Ishikawa (cell line): ENCODE measurements around the gene MRPL11.
A peak's percentile ranks its signal among the peaks of the same experiment; 100 is the strongest.

ENCODE experiments used
- CEBPB ChIP-seq: IDR thresholded peaks from 2 replicates; pipeline ENCODE4 v1.6.1; 2012
- CREB1 ChIP-seq: IDR thresholded peaks from 2 replicates; pipeline ENCODE4 v1.6.1; 2012; ENCODE audit warnings: low read depth
- EGR1 ChIP-seq: IDR thresholded peaks from 2 replicates; pipeline ENCODE4 v1.6.1; 2012
- EP300 ChIP-seq: IDR thresholded peaks from 2 replicates; pipeline ENCODE4 v1.6.1; 2012; ENCODE audit warnings: borderline replicate concordance
- FOXM1 ChIP-seq: IDR thresholded peaks from 2 replicates; pipeline ENCODE4 v1.6.1; 2012; ENCODE audit warnings: low read depth, borderline replicate concordance
- NFIC ChIP-seq: IDR thresholded peaks from 2 replicates; pipeline ENCODE4 v1.6.1; 2012
- RAD21 ChIP-seq: IDR thresholded peaks from 2 replicates; pipeline ENCODE4 v1.6.1; 2012; ENCODE audit warnings: low read depth
- REST ChIP-seq: IDR thresholded peaks from 2 replicates; pipeline ENCODE4 v1.6.1; 2012; ENCODE audit warnings: low read depth, mild to moderate bottlenecking
- TAF1 ChIP-seq: IDR thresholded peaks from 2 replicates; pipeline ENCODE4 v1.6.1; 2012; ENCODE audit warnings: low read depth, mild to moderate bottlenecking
- TCF12 ChIP-seq: IDR thresholded peaks from 2 replicates; pipeline ENCODE4 v1.6.1; 2012; ENCODE audit warnings: low read depth
- TEAD4 ChIP-seq: IDR thresholded peaks from 2 replicates; pipeline ENCODE4 v1.6.1; 2012
- USF1 ChIP-seq: IDR thresholded peaks from 2 replicates; pipeline ENCODE4 v1.6.1; 2012
- YY1 ChIP-seq: IDR thresholded peaks from 2 replicates; pipeline ENCODE4 v1.6.1; 2012; ENCODE audit warnings: low read depth
- ZBTB7A ChIP-seq: IDR thresholded peaks from 2 replicates; pipeline ENCODE4 v1.6.1; 2012; ENCODE audit warnings: low read depth
- TF ChIP-seq, protein P1 (sequence below): IDR thresholded peaks from 2 replicates; pipeline ENCODE4 v1.6.1; 2012

The MRPL11 gene

GRCh38 chr11:66429983-66430602 lies 8.6 kb downstream of the MRPL11 start:
- peak; percentile 81 for TF ChIP-seq RAD21
- no peak for TF ChIP-seq ZBTB7A

DNA sequence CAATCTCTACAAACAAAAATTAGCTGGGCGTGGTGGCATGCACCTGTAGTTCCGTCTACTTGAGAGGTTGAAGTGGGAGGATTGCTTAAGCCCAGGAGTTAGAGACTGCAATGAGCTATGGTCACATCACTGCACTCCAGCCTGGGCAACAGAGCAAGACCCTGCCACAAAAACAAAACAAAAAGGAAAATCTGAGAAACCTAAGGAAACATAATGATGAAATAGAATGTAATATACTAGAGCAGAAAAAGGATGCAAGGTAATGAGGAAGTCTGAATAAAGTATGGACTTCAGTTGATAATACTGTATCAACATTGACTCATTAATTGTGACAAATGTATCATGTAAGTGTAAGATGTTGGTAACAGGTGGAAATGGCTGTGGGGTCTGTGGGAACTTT lies 9.7 kb downstream of the MRPL11 start:
- no peak for TF ChIP-seq EP300
- TF ChIP-seq FOXM1 = no peak
- no peak for TF ChIP-seq TAF1
- TF ChIP-seq, protein P1, sequence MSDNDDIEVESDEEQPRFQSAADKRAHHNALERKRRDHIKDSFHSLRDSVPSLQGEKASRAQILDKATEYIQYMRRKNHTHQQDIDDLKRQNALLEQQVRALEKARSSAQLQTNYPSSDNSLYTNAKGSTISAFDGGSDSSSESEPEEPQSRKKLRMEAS = no peak
- TF ChIP-seq NFIC = no peak
- no peak for TF ChIP-seq USF1
- TF ChIP-seq YY1 = no peak
- TF ChIP-seq ZBTB7A = no peak
- no peak for TF ChIP-seq TEAD4
- no peak for TF ChIP-seq CEBPB
- no peak for TF ChIP-seq CREB1
- TF ChIP-seq REST = no peak
- no peak for TF ChIP-seq TCF12
- TF ChIP-seq RAD21 = no peak

GRCh38 chr11:66426314-66426713 lies 12.3 kb downstream of the MRPL11 start:
- TF ChIP-seq NFIC = no peak
- no peak for TF ChIP-seq CEBPB
- no peak for TF ChIP-seq EGR1

DNA sequence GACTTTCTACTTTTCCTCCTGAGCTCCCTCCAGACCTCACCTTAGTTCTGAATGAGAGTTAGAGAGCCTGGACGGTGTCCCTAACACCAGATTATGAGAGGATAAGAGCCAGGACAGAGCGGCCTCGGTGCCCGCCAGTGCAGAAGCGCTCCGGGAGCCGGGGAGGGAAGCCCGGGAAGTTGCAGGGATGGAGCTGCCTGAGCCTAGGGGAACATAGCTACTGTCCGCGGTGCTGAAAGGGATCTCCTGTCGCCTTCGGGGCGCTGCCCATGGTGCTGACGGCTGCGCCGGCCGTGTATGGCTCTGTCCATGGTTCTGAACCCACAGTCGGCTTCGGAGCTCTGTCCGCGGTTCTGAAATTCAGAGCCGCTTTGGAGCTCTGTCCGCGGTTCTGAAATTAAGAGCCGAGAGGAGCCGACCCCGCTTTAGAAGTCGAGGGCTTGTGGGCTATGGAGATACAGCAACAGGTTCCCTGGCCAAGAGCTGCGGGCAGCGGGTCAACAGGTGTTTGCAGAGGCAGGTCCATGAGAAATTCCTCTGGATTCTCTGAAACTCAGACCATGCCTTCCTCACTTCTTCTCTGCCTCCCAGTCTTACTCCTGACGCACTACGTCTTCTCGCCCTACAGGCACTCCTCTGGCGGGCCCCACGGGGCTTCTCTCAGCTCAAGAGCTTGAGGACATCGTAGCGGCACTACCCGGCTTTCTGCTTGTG lies 17.0 kb downstream of the MRPL11 start:
- TF ChIP-seq TCF12 = peak; percentile 65
- TF ChIP-seq CREB1 = 0 out of 2 replicates have a peak, but pooled peaks have one; percentile 28
- TF ChIP-seq TEAD4 = peak; percentile 76
- no peak for TF ChIP-seq ZBTB7A
- TF ChIP-seq FOXM1 = no peak
- peak; percentile 72 for TF ChIP-seq YY1
- TF ChIP-seq EP300 = peak; percentile 36; the same call in 1 of the 2 replicates
- no peak; the same call in 1 of the 2 replicates for TF ChIP-seq CEBPB
- no peak; the same call in 1 of the 2 replicates for TF ChIP-seq RAD21
- TF ChIP-seq NFIC = peak; percentile 56; the same call in 1 of the 2 replicates
- TF ChIP-seq TAF1 = peak; percentile 15; the same call in 1 of the 2 replicates
- TF ChIP-seq REST = peak; percentile 100
- TF ChIP-seq, protein P1 = peak; percentile 96
- no peak for TF ChIP-seq EGR1
- peak; percentile 36; the same call in 1 of the 2 replicates for TF ChIP-seq USF1

DNA sequence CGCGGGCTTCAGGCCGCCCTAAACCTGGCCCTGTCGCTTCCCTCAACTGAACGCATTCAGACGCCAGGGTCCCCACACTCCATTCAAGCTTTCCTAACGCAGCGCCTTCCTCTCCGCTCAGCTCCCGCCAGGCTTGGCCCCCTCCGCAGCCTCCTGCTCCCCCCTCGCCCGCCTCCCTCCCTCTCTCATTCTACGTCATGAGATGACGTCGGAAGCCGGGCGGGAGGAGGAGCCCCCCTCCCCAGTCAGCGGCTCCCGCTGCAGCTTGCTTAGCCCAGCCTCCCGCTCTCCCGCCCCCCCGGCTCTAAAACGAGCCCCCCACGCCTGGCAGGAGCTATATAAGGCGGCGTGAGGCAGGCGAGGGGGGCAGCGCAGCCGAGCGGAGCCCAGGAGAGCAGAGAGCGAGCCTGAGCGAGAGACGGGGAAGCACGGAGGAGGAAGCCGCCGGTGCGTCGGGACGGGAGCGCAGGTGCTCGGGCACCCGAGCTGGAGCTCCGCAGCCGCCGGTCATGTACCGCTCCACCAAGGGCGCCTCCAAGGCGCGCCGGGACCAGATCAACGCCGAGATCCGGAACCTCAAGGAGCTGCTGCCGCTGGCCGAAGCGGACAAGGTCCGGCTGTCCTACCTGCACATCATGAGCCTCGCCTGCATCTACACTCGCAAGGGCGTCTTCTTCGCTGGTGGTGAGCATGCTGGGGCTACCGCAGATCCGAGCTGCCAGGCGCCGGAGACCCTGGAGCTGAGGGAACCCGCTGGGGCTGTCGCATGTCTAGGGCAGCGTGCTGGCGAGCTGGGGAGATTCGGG lies 17.8 kb downstream of the MRPL11 start, which contains the start of gene NPAS4:
Gene NPAS4 (plus strand): TSS at position 365 of the 806 bp plus-strand sequence. CDS start 145 bp downstream, at position 510.
- no peak for TF ChIP-seq NFIC
- no peak for TF ChIP-seq CREB1
- no peak for TF ChIP-seq TEAD4
- TF ChIP-seq YY1 = no peak
- TF ChIP-seq REST = no peak
- TF ChIP-seq TCF12 = no peak
- TF ChIP-seq TAF1 = no peak
